Naive B cell (primary cell): ENCODE data around the gene PERP. TPM values are rescaled to one million over a fixed set of nuclear protein-coding genes. Genes with fewer than 3 reads are reported as not detected.
"Not testable (repeated sequence)": the region's sequence is repeated elsewhere in the genome, so short reads cannot be mapped to it uniquely, and the experiment has no call there.

ENCODE experiments used
- ATAC-seq, 2 donors: fragments of 150-1000 bp; cut with Tn5 transposase; 2 replicates each; pipeline ENCODE4 v1.10.0; 2021; ENCODE audit warnings: low read depth in 2 of 2, mild to moderate bottlenecking in 2 of 2, moderate library complexity in 2 of 2
- DNase-seq: peaks from one replicate; pipeline ENCODE4 v3.0.0; 2022
- H3K27ac Mint-ChIP-seq, 6 donors: one replicate each; pipeline ENCODE4 v1.8.0; 2020 to 2022; ENCODE audit warnings: mild to moderate bottlenecking in 6 of 6, mixed read lengths in 6 of 6, moderate library complexity in 5 of 6, inconsistent platforms in 2 of 6
- H3K27me3 Mint-ChIP-seq, 3 donors: one replicate each; pipeline ENCODE4 v1.8.0; 2021 to 2022; ENCODE audit warnings: mixed read lengths in 3 of 3, mild to moderate bottlenecking in 1 of 3
- H3K36me3 Mint-ChIP-seq, 2 donors: one replicate each; pipeline ENCODE4 v1.8.0; 2020 to 2022; ENCODE audit warnings: mixed read lengths in 2 of 2, inconsistent platforms in 1 of 2, mild to moderate bottlenecking in 1 of 2
- H3K4me1 Mint-ChIP-seq, 3 donors: one replicate each; pipeline ENCODE4 v1.8.0; 2020 to 2022; ENCODE audit warnings: mixed read lengths in 3 of 3, inconsistent platforms in 1 of 3, mild to moderate bottlenecking in 1 of 3, moderate library complexity in 1 of 3
- H3K4me3 Mint-ChIP-seq, 8 donors: one replicate each; pipeline ENCODE4 v1.8.0; 2020 to 2022; ENCODE audit warnings: mild to moderate bottlenecking in 8 of 8, mixed read lengths in 8 of 8, moderate library complexity in 8 of 8, inconsistent platforms in 2 of 8
- H3K9me3 Mint-ChIP-seq, 7 donors: one replicate each; pipeline ENCODE4 v1.8.0; 2020 to 2022; ENCODE audit warnings: mixed read lengths in 7 of 7, mild to moderate bottlenecking in 5 of 7, inconsistent platforms in 2 of 7, moderate library complexity in 1 of 7
- polyA plus RNA-seq, 6 donors: library from polyadenylated mRNA; unstranded; fragments of 300-500 nt; fragmentation: Illumina TruSeq; gene quantifications; one replicate each; pipeline ENCODE4 v1.2.3, GENCODE V29; 2021; ENCODE audit warnings: low read depth in 6 of 6

The PERP gene
- under 1 TPM in 3 of 6 donors, not detected in 3; 0.08 to 0.27 (median 0.13) TPM for polyA plus RNA-seq

DNA sequence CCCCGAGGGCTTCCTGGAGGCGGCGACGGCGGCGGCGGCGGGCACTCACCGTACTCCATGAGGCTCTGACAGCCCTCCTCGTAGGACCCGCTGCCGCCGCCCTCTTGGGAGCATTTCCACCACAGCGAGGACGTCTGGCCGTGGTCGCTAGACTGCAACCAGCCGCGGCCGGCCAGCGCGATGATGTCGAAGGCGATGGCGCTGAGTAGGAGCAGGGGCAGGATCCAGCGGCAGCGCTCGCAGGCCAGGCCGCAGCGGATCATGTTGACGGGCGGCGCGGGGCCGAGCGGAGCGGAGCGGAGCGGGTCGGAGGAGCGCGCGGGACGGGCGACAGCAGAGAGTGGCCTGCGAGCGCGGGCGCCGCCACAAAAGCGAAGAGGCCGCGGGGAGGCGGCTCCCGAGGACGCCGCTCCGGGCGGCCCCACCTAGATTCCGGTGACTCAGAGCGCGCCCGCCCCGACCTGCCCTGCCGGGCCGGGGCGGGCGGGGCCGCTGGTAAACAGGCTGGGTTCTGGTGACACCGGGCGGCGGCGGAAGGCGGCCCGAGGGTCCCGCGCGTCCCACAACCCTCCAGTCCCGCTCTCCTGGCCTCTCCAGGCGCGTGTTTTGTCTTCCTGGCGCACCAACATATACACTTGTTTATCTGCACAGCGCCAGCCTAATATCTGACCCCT lies at the start of gene PERP:
Gene PERP (minus strand): TSS at position 342 of the 674 bp plus-strand sequence. CDS start 79 bp downstream, at position 263.
- Mint-ChIP-seq H3K4me3 (peak within 1 kb of the TSS; percentile 87 to 96 (median 92)), H3K9me3 (no peaks in the 10 kb centered on the region), H3K27me3 (peaks cover 54 to 68% (median 61%) of the 10 kb centered on the region in 3 donors), H3K4me1 (peaks cover 8 to 22% (median 17%) of the 10 kb centered on the region in 3 donors), H3K36me3 (no peaks in the 10 kb centered on the region), H3K27ac (peak within 1 kb of the TSS in 5 of 6 donors; percentile 16 to 95 (median 69))
- ATAC-seq (peak; percentile 81 to 83), DNase-seq (peak; percentile 29)

DNA sequence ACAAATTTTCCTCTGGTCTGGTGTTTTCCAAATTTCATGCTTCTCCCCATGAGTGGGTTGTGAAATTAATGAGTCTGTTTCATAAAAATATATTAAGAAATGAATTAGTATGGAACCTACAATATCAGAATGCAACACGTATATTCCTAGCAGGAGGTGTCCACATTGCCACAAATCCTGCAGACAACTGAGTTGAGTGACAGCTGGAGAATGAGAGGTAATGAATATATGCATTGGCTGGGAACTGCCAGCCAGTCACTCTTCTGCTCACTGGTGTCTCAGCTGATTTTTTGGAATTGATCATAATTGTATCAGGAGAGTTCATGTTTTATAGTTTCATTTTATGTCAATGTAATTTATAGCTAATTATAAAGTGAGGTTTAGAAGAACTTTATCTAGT lies 48.2 kb upstream of the PERP start:
- H3K36me3 Mint-ChIP-seq, result peaks cover 5 to 8% of the 10 kb centered on the region in 2 donors
- no peak for DNase-seq
- H3K4me3 Mint-ChIP-seq, result no peak overlapping the region
- peaks cover 38 to 52% (median 49%) of the 10 kb centered on the region in 3 donors for H3K27me3 Mint-ChIP-seq
- ATAC-seq, result no peak
- no peak overlapping the region for H3K27ac Mint-ChIP-seq
- H3K4me1 Mint-ChIP-seq, result no peaks in the 10 kb centered on the region
- peaks cover 3 to 18% (median 8%) of the 10 kb centered on the region in 7 donors for H3K9me3 Mint-ChIP-seq

DNA sequence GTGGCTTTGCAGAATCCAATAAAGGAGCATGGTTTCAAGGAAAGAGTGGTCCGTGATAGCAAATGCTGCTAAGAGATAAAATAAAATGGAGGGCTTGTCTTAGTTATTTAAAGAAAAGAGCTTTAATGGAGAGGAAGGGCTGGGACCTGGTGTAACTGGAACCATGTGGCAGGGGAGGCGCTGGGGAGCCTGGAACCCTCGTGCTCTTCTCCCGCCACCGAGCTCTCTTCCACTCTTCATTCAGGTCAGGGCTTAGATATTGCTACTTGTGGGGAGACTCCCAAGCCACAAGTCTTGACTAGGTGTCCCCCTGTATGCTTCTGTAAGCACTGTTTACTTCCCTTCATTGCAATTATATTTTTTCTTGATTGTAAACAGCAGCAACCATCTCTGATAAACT lies 39.3 kb upstream of the PERP start:
- Mint-ChIP-seq H3K9me3 (peaks cover 0 to 11% (median 7%) of the 10 kb centered on the region in 7 donors), H3K4me1 (peaks cover 0 to 12% (median 4%) of the 10 kb centered on the region in 3 donors), H3K27ac (no peak overlapping the region), H3K27me3 (peaks cover 18 to 34% (median 24%) of the 10 kb centered on the region in 3 donors), H3K4me3 (no peak overlapping the region), H3K36me3 (peaks cover 0 to 2% of the 10 kb centered on the region in 2 donors)
- ATAC-seq (no peak), DNase-seq (no peak)

DNA sequence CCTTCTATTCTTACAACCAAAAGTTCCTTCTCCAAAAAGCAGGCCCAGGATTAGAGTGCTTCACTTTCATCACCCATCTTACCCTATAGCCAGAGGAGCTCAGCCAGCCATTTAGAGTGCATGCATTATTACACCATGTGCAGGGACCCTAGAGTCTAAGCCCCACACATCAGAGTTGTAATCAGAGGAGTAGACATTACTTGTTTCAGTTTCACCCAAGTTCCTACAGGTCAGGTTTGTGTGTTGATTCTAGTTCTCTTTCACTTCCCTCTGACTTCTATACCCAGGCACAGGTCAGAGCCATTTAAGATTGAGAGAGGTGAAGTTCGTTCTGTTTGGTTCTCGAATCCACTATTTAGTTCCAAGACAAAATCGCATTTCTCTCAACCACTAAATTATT lies 38.2 kb upstream of the PERP start:
- Mint-ChIP-seq H3K4me3 (no peak overlapping the region), H3K9me3 (peaks cover 0 to 11% (median 7%) of the 10 kb centered on the region in 7 donors), H3K4me1 (peaks cover 0 to 12% (median 4%) of the 10 kb centered on the region in 3 donors), H3K36me3 (peaks cover 0 to 3% of the 10 kb centered on the region in 2 donors), H3K27me3 (peaks cover 19 to 27% (median 24%) of the 10 kb centered on the region in 3 donors), H3K27ac (peak overlapping the region in 1 of 6 donors; percentile 11)
- DNase-seq (peak; percentile 15), ATAC-seq (peak; percentile 84 to 89)

- peaks cover 0 to 12% (median 4%) of the 10 kb centered on the region in 3 donors for H3K4me1 Mint-ChIP-seq
- no peak overlapping the region for H3K27ac Mint-ChIP-seq
- H3K36me3 Mint-ChIP-seq, result peaks cover 0 to 3% of the 10 kb centered on the region in 2 donors
- no peak overlapping the region for H3K4me3 Mint-ChIP-seq
- peaks cover 24 to 31% (median 30%) of the 10 kb centered on the region in 3 donors for H3K27me3 Mint-ChIP-seq
- no peak for ATAC-seq
- DNase-seq, result no peak
- H3K9me3 Mint-ChIP-seq, result peaks cover 0 to 11% (median 7%) of the 10 kb centered on the region in 7 donors
Observed at GRCh38 chr6:138142806-138143205, 35.6 kb upstream of the PERP start.

DNA sequence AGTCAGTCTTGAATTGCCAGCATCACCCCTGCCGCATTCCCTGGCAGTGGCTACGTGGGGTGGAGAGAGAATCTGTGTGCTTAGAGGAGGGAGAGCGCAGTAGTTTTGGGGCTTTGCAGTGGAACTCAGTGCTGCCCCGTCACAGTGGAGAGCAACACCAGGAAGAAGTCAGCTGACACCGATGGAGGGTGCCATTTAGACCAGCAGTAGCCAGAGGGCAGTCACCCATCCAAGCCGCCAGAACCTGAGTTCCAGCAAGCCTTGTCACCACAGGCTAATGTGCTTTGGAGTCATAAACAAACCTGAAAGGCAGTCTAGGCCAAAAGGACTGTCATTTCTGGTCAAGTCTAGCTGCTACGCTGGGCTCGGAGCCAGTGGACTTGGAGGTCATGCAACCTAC lies 22.0 kb upstream of the PERP start:
- H3K4me3 Mint-ChIP-seq, result no peak overlapping the region
- H3K27ac Mint-ChIP-seq, result no peak overlapping the region
- peaks cover 8 to 20% (median 10%) of the 10 kb centered on the region in 3 donors for H3K27me3 Mint-ChIP-seq
- H3K9me3 Mint-ChIP-seq, result peaks cover 0 to 4% (median 1%) of the 10 kb centered on the region in 7 donors
- DNase-seq, result no peak
- H3K36me3 Mint-ChIP-seq, result peaks cover 0 to 4% of the 10 kb centered on the region in 2 donors
- H3K4me1 Mint-ChIP-seq, result no peaks in the 10 kb centered on the region
- ATAC-seq, result no peak

- peaks cover 0 to 9% of the 10 kb centered on the region in 2 donors for H3K36me3 Mint-ChIP-seq
- no peak overlapping the region for H3K27ac Mint-ChIP-seq
- H3K27me3 Mint-ChIP-seq, result peaks cover 13 to 25% (median 19%) of the 10 kb centered on the region in 3 donors
- H3K4me1 Mint-ChIP-seq, result no peaks in the 10 kb centered on the region
- ATAC-seq, result no peak
- H3K9me3 Mint-ChIP-seq, result peaks cover 2 to 8% (median 4%) of the 10 kb centered on the region in 7 donors
- no peak for DNase-seq
- H3K4me3 Mint-ChIP-seq, result no peak overlapping the region
Observed at GRCh38 chr6:138128096-138128495, 20.9 kb upstream of the PERP start.

GRCh38 chr6:138124096-138124495 lies 16.9 kb upstream of the PERP start:
- Mint-ChIP-seq H3K4me1 (no peaks in the 10 kb centered on the region), H3K27ac (peak overlapping the region in 1 of 6 donors; percentile 50), H3K9me3 (peaks cover 4 to 8% (median 5%) of the 10 kb centered on the region in 7 donors), H3K27me3 (peaks cover 23 to 47% (median 41%) of the 10 kb centered on the region in 3 donors), H3K36me3 (peaks cover 0 to 15% of the 10 kb centered on the region in 2 donors), H3K4me3 (no peak overlapping the region)
- ATAC-seq (no peak), DNase-seq (no peak)

DNA sequence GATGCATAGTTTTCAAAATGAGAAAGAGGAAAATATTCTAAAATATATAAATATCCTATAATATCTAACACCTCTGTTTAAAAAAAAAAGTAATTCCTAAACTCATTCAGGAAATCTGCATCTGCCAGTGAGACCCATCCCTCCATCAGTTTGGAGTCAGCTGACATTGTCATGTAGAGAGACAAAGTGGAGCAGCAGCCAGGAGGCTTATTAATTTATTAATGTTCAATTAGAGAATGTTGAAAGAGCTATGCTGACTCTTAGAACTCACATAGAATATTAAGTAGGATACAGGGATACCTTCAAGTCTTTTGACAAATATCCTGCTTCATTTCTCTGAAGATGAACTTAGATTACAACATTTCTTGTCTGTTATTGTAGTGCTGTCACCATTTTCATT lies 12.8 kb upstream of the PERP start:
- H3K27ac Mint-ChIP-seq, result no peak overlapping the region
- H3K4me3 Mint-ChIP-seq, result no peak overlapping the region
- peaks cover 5 to 7% (median 7%) of the 10 kb centered on the region in 3 donors for H3K4me1 Mint-ChIP-seq
- H3K27me3 Mint-ChIP-seq, result peaks cover 31 to 61% (median 44%) of the 10 kb centered on the region in 3 donors
- DNase-seq, result no peak
- no peak for ATAC-seq
- H3K9me3 Mint-ChIP-seq, result peaks cover 4 to 8% (median 5%) of the 10 kb centered on the region in 7 donors
- H3K36me3 Mint-ChIP-seq, result peaks cover 0 to 18% of the 10 kb centered on the region in 2 donors

GRCh38 chr6:138119229-138119628 lies 12.0 kb upstream of the PERP start:
- Mint-ChIP-seq H3K36me3 (peaks cover 0 to 14% of the 10 kb centered on the region in 2 donors), H3K27me3 (peaks cover 37 to 62% (median 44%) of the 10 kb centered on the region in 3 donors)
- not testable (repeated sequence) for ATAC-seq, H3K9me3 Mint-ChIP-seq, H3K4me3 Mint-ChIP-seq, H3K4me1 Mint-ChIP-seq, H3K27ac Mint-ChIP-seq, DNase-seq

DNA sequence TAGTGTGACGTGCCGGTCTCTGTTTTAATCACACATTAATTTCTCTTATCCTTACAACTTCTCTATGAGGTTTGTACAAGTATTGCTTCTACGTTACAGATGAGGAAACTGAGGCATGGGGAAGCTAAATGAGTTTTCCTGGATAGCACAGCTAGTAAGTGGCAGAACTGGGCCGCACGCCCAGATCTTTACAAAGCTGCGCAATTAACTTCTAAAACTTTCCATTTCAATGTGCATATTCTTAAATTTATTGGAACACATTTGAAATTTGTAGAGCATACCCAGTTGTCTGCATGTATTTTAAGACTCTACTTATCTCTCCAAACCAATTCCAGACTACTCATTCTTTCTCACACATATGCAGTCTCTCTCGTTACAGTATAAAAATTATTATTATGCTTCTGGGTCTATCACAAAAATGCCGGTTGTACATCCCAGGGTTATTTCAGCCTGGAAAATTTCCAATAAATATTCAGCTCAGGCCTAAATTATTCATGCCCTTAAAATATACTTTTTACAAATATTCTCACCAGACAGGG lies 10.2 kb upstream of the PERP start:
- Mint-ChIP-seq H3K27me3 (peaks cover 33 to 50% (median 37%) of the 10 kb centered on the region in 3 donors), H3K4me3 (no peak overlapping the region), H3K9me3 (peaks cover 0 to 3% (median 0%) of the 10 kb centered on the region in 7 donors), H3K27ac (peak overlapping the region in 1 of 6 donors; percentile 4), H3K36me3 (peaks cover 0 to 9% of the 10 kb centered on the region in 2 donors), H3K4me1 (peaks cover 5 to 7% (median 7%) of the 10 kb centered on the region in 3 donors)
- DNase-seq (no peak), ATAC-seq (no peak)

- ATAC-seq (no peak), DNase-seq (no peak)
- Mint-ChIP-seq H3K4me3 (no peak overlapping the region), H3K27ac (no peak overlapping the region), H3K4me1 (peaks cover 5 to 7% (median 7%) of the 10 kb centered on the region in 3 donors), H3K27me3 (peaks cover 30 to 45% (median 34%) of the 10 kb centered on the region in 3 donors), H3K36me3 (peaks cover 0 to 9% of the 10 kb centered on the region in 2 donors), H3K9me3 (peaks cover 0 to 3% (median 0%) of the 10 kb centered on the region in 7 donors)
Observed at GRCh38 chr6:138116661-138116999, 9.4 kb upstream of the PERP start.

- DNase-seq, result peak; percentile 54
- Mint-ChIP-seq H3K4me1 (peaks cover 5 to 7% (median 7%) of the 10 kb centered on the region in 3 donors), H3K27me3 (peaks cover 34 to 45% (median 34%) of the 10 kb centered on the region in 3 donors), H3K36me3 (peaks cover 0 to 9% of the 10 kb centered on the region in 2 donors), H3K27ac (peak overlapping the region in 1 of 6 donors; percentile 44), H3K4me3 (no peak overlapping the region), H3K9me3 (peaks cover 0 to 3% (median 0%) of the 10 kb centered on the region in 7 donors)
- ATAC-seq, result peak; percentile 87 to 92
Observed at GRCh38 chr6:138115877-138116660, 8.8 kb upstream of the PERP start.
